K562 (cell line): Measurements from ENCODE around the gene MAPRE2. TPM values are rescaled to one million over a fixed set of nuclear protein-coding genes. Genes with fewer than 3 reads are reported as not detected.

Experiments
- CEBPB ChIP-seq: fragments of 450-650 bp; IDR thresholded peaks from 2 replicates; pipeline ENCODE4 v1.6.1; 2016; ENCODE audit warnings: missing genetic modification characterization, missing compliant biosample characterization
- CUX1 ChIP-seq: fragments of 200-800 bp; sonication (Bioruptor generic); IDR thresholded peaks from 2 replicates; pipeline ENCODE4 v1.6.1; 2016; ENCODE audit warnings: missing genetic modification characterization, missing compliant biosample characterization
- ESRRA ChIP-seq: fragments of 450-650 bp; IDR thresholded peaks from 2 replicates; pipeline ENCODE4 v1.6.1; 2014; ENCODE audit warnings: low read depth, mild to moderate bottlenecking, moderate library complexity, borderline replicate concordance
- EZH2 ChIP-seq: IDR thresholded peaks from 2 replicates; pipeline ENCODE4 v1.6.1; 2012; ENCODE audit warnings: low read depth, mild to moderate bottlenecking, inconsistent platforms, low read length, borderline replicate concordance
- LCOR ChIP-seq: sonication (generic); formaldehyde crosslinking; IDR thresholded peaks from 2 replicates; pipeline ENCODE4 v1.8.0; 2022; ENCODE audit warnings: mild to moderate bottlenecking, missing genetic modification reagents
- SMARCA4 ChIP-seq: fragments of 450-650 bp; IDR thresholded peaks from 2 replicates; pipeline ENCODE4 v1.6.1; 2016
- SMARCE1 ChIP-seq: fragments of 450-650 bp; IDR thresholded peaks from 2 replicates; pipeline ENCODE4 v1.7.1; 2016; ENCODE audit warnings: mild to moderate bottlenecking
- SPI1 ChIP-seq: IDR thresholded peaks from 2 replicates; pipeline ENCODE4 v1.6.1; 2011; ENCODE audit warnings: low read depth, low read length, control low read depth, borderline replicate concordance
- U2AF1 ChIP-seq: fragments of 200-400 bp; formaldehyde crosslinking; optimal IDR thresholded peaks from 2 replicates; pipeline ENCODE3; 2017; ENCODE audit warnings: mild to moderate bottlenecking, low read depth, low read length, moderate library complexity
- ZNF384 ChIP-seq: IDR thresholded peaks from 2 replicates; pipeline ENCODE4 v1.6.1; 2012; ENCODE audit warnings: low read depth, low read length, improper control_type of control experiment
- polyA plus RNA-seq, 8 experiments: library from polyadenylated mRNA; depleted of rRNA in 4 of 8; stranded (reverse) in 5 of 8; unstranded in 3 of 8; fragments of >200 nt; fragmentation: Nextera tagmentation in 2 of 8; fragmentation: Illumina TruSeq in 1 of 8; extraction: Ambion mirVana in 2 of 8; extraction: Trizol in 1 of 8; gene quantifications; 2 replicates each; pipeline versions ENCODE4 v1.2.1 to v1.2.3, GENCODE V29; 2011 to 2014; ENCODE audit warnings: inconsistent platforms in 1 of 8, missing spikeins in 1 of 8
- total RNA-seq, 7 experiments: library from RNA; depleted of rRNA in 6 of 7; stranded (reverse); fragments of >200 nt in 6 of 7; fragmentation: Illumina TruSeq in 2 of 7; extraction: Trizol in 2 of 7; gene quantifications; 2 replicates each; pipeline versions ENCODE4 v1.2.1 to v1.2.3, GENCODE V29; 2011 to 2021; ENCODE audit warnings: low replicate concordance in 1 of 7

Gene MAPRE2
- total and polyA plus RNA-seq, 9 of the 15 experiments (the other 6 are each of a cell fraction or from before 2014, with no cell fraction given), result 32.3 to 70.7 (median 40.7) TPM

- no peak for TF ChIP-seq CUX1 (CRISPR knock-in tag)
- no peak for TF ChIP-seq EZH2
- TF ChIP-seq SMARCE1, result no peak
- peak; percentile 53; the same call in 1 of the 2 replicates for TF ChIP-seq SPI1
- TF ChIP-seq U2AF1, result no peak
- TF ChIP-seq ESRRA, result 0 out of 2 replicates have a peak, but pooled peaks have one; percentile 42
- no peak for TF ChIP-seq LCOR (CRISPR knock-in tag)
- 0 out of 2 replicates have a peak, but pooled peaks have one; percentile 12 for TF ChIP-seq SMARCA4
- peak; percentile 89 for TF ChIP-seq CEBPB (tag)
- TF ChIP-seq ZNF384, result no peak
Observed at GRCh38 chr18:35050705-35051195, 9.5 kb downstream of the MAPRE2 start (continued).
